NCI-H2029 treated with DMSO at 0.1 percent for 48 hours (cell line): Measurements from ENCODE around the gene CALML3.
"Not testable (repeated sequence)": the region's sequence is repeated elsewhere in the genome, so short reads cannot be mapped to it uniquely, and the experiment has no call there.

ENCODE experiments used
- DNase-seq: peaks from one replicate; lab custom pipeline; 2025; lab: John Stamatoyannopoulos, UW

Gene CALML3

GRCh38 chr10:5555881-5556280 is 31.1 kb downstream of the CALML3 start:
- no peak for DNase-seq

GRCh38 chr10:5556576-5556975 is 31.8 kb downstream of the CALML3 start:
- no peak for DNase-seq

DNA sequence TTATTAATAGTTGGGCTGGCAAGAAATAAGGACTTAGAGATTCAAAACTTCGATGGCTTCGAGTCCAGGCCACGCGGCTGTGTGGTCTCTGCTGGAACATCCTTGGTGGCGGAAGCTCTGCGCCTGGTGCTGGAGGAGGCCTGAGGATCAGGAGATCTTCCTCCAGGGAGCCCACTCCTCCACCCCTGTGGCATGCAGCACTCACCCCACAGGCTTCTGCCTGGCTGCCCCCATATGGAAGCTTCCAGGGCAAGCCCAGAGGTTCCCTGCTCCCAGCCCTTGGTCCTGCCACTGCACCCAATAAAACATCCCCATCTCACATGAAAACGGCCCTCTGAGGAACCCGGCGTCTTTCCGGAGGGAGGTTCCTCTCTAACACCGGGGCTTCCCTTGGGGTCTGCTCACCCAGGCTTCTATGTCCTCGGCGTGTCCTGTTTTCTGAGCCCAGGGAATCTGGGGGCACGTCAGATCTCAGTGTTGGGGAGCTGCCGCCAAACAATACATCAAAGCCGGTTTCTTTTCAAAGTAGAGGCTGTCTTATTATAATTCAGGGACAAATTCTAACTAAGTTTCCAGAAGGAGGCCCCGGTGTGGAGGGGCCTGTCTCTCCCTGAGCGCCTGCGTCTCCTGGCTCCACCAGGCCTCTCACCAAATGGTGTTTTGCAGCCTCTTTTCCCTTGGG is 32.4 kb downstream of the CALML3 start:
- DNase-seq: no peak

- DNase-seq: no peak
Measured at GRCh38 chr10:5557799-5558771, 33.3 kb downstream of the CALML3 start.

DNA sequence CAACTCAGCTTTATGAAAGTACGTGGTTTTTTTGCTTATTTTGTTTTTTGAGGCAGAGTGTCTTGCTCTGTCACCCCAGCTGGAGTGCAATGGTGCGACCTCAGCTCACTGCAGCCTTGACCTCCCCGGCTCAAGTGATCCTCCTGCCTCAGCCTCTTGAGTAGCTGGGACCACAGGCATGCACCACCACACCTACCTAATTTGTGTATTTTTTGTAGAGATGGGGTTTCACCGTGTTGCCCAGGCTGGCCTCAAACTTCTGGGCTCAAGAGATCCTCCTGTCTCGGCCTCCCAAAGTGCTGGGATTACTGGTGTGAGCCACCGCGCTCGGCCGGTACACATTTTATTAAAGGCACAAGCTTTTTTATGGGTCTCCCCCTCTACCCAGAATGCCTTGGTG is 34.3 kb downstream of the CALML3 start:
- DNase-seq: not testable (repeated sequence)

GRCh38 chr10:5559642-5560141 is 34.9 kb downstream of the CALML3 start:
- no peak for DNase-seq

- DNase-seq: no peak
Measured at GRCh38 chr10:5560142-5560816, 35.5 kb downstream of the CALML3 start.

DNA sequence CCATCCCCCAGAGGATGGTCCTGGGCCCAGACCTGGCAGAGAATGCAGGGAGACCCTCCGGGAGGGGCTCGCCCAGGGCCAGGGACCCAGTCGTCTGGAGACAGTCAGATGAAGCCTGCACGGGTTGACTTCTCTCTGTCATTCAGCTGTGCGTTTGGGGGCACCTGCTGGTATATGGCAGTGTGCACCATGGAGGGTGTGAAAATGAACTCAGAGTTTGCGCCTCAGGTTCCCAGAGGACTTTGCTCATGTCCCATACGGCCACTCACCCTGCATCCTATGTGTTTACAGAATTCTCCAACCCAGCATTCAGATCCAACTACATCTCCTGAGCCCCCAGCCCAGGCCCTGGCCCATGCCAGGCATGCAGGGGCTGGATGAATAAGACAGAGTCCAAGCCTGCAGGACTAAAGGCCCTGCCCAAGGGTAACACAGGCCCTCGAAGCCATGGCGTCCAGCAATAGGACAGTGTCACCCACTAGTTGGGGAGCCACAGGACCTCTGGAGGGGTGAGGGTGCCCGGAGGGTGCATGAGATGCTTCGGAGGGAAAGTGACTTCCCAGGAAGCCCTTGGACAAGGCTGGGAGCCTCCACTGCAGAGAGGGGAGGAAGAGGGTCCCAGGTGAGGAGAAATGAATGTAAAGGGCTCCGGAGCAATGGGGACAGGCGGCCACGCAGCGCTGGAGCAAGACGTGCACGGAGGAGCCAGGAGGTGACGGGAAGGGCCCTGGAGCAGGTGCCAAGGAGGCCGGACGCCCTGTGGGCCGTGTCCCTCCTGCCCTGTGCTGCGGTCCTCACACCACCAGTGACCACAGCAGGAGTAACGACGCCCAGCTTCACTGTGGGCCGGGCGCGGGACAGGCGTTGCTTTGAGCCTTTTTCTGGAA is 36.3 kb downstream of the CALML3 start:
- DNase-seq: no peak

DNA sequence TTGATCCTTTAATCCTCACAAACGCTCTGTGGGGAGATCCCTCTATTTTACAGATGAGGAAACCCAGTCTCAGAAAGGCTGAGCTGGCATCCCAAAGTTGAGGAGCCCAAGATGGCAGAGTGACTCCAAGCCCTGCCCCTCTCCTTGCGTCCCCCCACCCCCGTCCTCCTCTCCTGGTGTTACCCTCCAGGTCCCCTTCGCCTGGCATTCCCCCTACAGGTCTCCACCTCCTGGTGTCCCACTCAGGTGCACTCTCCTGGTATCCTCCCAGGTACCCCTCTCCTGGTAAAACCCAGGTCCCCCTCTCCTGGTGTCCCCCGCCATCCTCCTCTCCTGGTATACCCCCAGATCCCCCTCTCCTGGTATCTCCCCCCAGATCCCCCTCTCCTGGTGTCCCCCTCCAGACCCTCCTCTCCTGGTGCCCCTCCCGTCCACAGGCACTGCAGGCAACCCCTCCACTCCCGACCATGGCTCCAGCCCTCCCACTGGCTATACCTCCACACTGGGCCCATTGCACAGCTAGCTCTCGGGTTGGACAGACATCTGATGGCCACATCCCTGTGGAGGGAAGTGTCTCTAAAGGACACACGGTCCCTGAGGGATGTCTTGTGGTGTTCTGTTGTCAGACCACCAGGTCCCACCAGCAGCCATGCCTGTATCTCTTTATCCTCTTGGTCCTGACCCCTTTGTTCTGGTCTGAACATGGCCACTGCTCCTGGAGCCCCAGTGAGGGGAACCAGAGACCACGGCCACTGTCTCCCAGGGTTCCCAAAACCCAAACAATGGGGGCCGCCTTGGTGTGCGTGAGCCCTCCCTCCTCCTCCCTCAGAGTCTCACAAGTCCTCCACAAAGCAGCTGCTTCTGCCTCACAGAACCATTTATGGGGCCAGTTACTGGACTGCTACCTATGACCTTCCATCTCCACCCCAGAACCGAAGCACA is 37.2 kb downstream of the CALML3 start:
- DNase-seq: no peak

- DNase-seq: no peak
Measured at GRCh38 chr10:5563321-5563961, 38.7 kb downstream of the CALML3 start.

DNA sequence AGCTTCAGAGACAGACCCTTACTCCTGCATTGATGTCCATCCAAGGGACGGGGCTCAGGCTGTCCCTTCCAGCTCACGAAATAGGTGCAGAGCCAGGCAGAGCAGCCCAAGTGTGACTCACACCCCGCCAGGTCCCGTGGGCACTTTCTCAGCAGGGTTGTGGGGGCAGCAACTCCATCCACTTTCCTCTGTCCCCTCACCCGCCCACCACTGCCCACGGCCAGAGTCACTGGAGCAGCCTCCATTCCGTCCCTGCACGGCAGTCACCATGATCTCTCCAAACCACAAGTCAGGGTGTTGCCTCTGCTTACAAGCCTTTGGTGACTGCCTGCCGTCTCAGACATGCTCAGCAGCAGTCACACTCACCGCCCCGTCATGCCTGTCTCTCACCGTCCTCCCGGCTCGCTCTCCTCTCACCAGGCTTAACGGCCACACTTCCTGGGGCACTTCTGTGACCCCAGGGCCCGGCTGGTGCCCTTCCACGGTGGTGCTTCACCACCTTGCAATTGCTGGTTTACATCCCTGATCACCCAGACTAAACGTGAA is 39.3 kb downstream of the CALML3 start:
- no peak for DNase-seq

DNA sequence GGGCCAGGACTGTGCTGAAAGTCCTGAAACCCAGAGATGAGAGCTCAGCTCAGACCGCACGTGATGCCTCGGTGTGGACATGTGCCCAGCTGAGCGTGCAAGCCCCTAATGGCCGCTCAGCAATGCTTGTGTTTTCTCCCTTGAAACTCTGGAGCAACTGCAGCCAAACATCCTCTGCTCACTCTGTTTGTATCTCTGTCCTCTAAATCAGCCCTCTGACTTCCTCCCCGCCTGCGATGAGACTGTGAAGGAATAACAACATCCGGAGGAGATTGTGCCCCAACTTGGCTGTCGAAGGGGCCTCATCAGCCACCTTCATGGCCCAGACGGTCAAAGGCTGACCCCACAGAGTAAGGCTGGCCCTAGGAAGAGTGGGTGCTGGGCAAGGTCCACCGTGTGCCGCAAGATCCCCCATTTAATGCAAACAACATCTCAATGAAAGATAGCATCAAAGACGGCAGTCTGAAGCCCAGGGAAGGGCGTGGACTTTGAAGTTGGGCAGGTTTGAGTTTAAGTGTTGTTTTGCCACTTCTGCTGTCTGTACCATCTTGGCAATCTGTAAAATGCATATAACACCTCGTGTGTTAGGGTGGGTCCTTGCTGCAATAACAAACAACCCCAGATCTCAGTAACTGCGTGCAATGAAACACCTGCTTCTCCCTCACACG is 39.9 kb downstream of the CALML3 start:
- DNase-seq: no peak

GRCh38 chr10:5565205-5565545 is 40.4 kb downstream of the CALML3 start:
- no peak for DNase-seq

- DNase-seq: no peak
Measured at GRCh38 chr10:5565671-5566581, 41.2 kb downstream of the CALML3 start.

DNA sequence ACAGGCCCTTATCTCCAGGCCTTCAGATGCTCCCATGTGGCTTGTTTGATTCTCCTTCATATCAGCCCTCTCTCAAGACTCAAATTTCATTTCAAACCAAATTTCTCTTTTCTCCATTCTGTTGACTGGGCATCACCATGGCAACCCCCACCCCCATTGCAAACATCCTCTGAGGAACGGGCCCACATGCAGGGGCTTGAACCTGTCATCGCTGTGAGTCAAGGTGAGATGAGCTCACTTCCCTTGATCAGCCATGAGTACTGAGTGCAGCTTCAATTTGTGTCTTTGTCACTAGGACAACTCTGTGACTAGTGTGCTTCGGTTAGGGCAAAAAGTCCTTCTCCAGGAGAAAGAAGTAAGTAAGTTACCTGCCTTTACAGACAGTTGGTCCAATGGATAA is 41.9 kb downstream of the CALML3 start:
- DNase-seq: no peak

GRCh38 chr10:5567477-5567876 is 42.7 kb downstream of the CALML3 start:
- DNase-seq: no peak

- DNase-seq: no peak
Measured at GRCh38 chr10:5568984-5569383, 44.2 kb downstream of the CALML3 start.

- DNase-seq: no peak
Measured at GRCh38 chr10:5569568-5569967, 44.8 kb downstream of the CALML3 start.
